KBM-7 (cell line): Measurements from ENCODE around the gene HPCAL1.

Experiments
- DNase-seq: peaks from one replicate; pipeline ENCODE4 v3.0.0-alpha.2; 2015
- in situ Hi-C: fragments of 300-500 bp; cut with MboI; formaldehyde crosslinking; loops from 2 replicates; pipeline ENCODE4 v1.14.3; 2020; ENCODE audit warnings: low sequenced_read_pairs, low pct_unique_long_range_greater_than_20kb, mixed read lengths

HPCAL1 gene

GRCh38 chr2:10330700-10331026, 28.0 kb downstream of the HPCAL1 start:
- DNase-seq = no peak
- in situ Hi-C loops = no loop called here

GRCh38 chr2:10331027-10331701, 28.5 kb downstream of the HPCAL1 start:
- no peak for DNase-seq

GRCh38 chr2:10331702-10332401, 29.1 kb downstream of the HPCAL1 start:
- in situ Hi-C loops = no loop called here
- peak; percentile 96 for DNase-seq

More at GRCh38 chr2:10331027-10331701, 28.5 kb downstream of the HPCAL1 start:
- in situ Hi-C loops = no loop called here

GRCh38 chr2:10332402-10333246, 29.9 kb downstream of the HPCAL1 start:
- DNase-seq = no peak
- in situ Hi-C loops = no loop called here

- peak; percentile 62 for DNase-seq
- in situ Hi-C loops = no loop called here
Measured at GRCh38 chr2:10333247-10333613, 30.5 kb downstream of the HPCAL1 start.

- DNase-seq = no peak
- in situ Hi-C loops = no loop called here
Measured at GRCh38 chr2:10333966-10334365, 31.3 kb downstream of the HPCAL1 start.

- no peak for DNase-seq
Measured at GRCh38 chr2:10335046-10335840, 32.5 kb downstream of the HPCAL1 start.

GRCh38 chr2:10336283-10336682, 33.6 kb downstream of the HPCAL1 start:
- no peak for DNase-seq
- in situ Hi-C loops = no loop called here

More at GRCh38 chr2:10335046-10335840, 32.5 kb downstream of the HPCAL1 start:
- in situ Hi-C loops = no loop called here

GRCh38 chr2:10337449-10338269, 35.0 kb downstream of the HPCAL1 start:
- in situ Hi-C loops = no loop called here
- DNase-seq = no peak

GRCh38 chr2:10338270-10339188, 35.8 kb downstream of the HPCAL1 start:
- DNase-seq = no peak
- in situ Hi-C loops = no loop called here

- no peak for DNase-seq
- in situ Hi-C loops = no loop called here
Measured at GRCh38 chr2:10339647-10340592, 37.2 kb downstream of the HPCAL1 start.

- in situ Hi-C loops = no loop called here
- no peak for DNase-seq
Measured at GRCh38 chr2:10340593-10340975, 37.9 kb downstream of the HPCAL1 start.

- no peak for DNase-seq
Measured at GRCh38 chr2:10341193-10341592, 38.5 kb downstream of the HPCAL1 start.

GRCh38 chr2:10342245-10342951, 39.7 kb downstream of the HPCAL1 start:
- in situ Hi-C loops = no loop called here
- no peak for DNase-seq

More at GRCh38 chr2:10341193-10341592, 38.5 kb downstream of the HPCAL1 start:
- in situ Hi-C loops = no loop called here

GRCh38 chr2:10343191-10343590, 40.5 kb downstream of the HPCAL1 start:
- DNase-seq = no peak
- in situ Hi-C loops = no loop called here

- in situ Hi-C loops = no loop called here
- DNase-seq = no peak
Measured at GRCh38 chr2:10343658-10344057, 41.0 kb downstream of the HPCAL1 start.
